Gastrocnemius medialis (tissue), 4 donors: ENCODE measurements around the gene COL27A1. TPM values are rescaled to one million over a fixed set of nuclear protein-coding genes. Genes with fewer than 3 reads are reported as not detected.
"Not testable (repeated sequence)": the region's sequence is repeated elsewhere in the genome, so short reads cannot be mapped to it uniquely, and the experiment has no call there.

Experiments
- ATAC-seq, 2 donors: fragments of 150-250 bp; one replicate each; pipeline ENCODE4 v1.9.1; 2016
- DNase-seq, 2 donors: peaks; one replicate each; pipeline ENCODE4 v3.0.0-alpha.2; 2019
- H3K27ac ChIP-seq, 4 donors: fragments of 200-600 bp; sonication (generic); 1 replicate in 1 of 4; 2 replicates in 3 of 4; pipeline ENCODE4 v1.5.1; 2016 to 2018; ENCODE audit warnings: mild to moderate bottlenecking in 2 of 4, moderate library complexity in 1 of 4
- H3K27me3 ChIP-seq, 3 donors: fragments of 200-600 bp; sonication (generic) in 2 of 3; 1 replicate in 1 of 3; 2 replicates in 2 of 3; pipeline versions ENCODE4 v1.5.1 to v1.6.0; 2016 to 2019; ENCODE audit warnings: mild to moderate bottlenecking in 1 of 3, moderate library complexity in 1 of 3
- H3K36me3 ChIP-seq, 2 donors: fragments of 200-600 bp; sonication (generic) in 1 of 2; one replicate each; pipeline ENCODE4 v1.5.1; 2017 to 2018
- H3K4me1 ChIP-seq, 2 donors: fragments of 200-600 bp; sonication (generic) in 1 of 2; one replicate each; pipeline ENCODE4 v1.5.1; 2016 to 2017; ENCODE audit warnings: mild to moderate bottlenecking in 2 of 2
- H3K4me3 ChIP-seq, 4 donors: fragments of 200-600 bp; sonication (generic) in 3 of 4; 1 replicate in 1 of 4; 2 replicates in 3 of 4; pipeline ENCODE4 v1.5.1; 2016 to 2019; ENCODE audit warnings: mild to moderate bottlenecking in 2 of 4
- H3K9me3 ChIP-seq, 3 donors: fragments of 200-600 bp; sonication (generic) in 2 of 3; 1 replicate in 1 of 3; 2 replicates in 2 of 3; pipeline ENCODE4 v1.5.1; 2016 to 2019
- POLR2A ChIP-seq, 2 donors: fragments of 450-650 bp; IDR thresholded peaks; one replicate each; pipeline ENCODE4 v1.6.1; 2017; ENCODE audit warnings: antibody characterized with exemption in 2 of 2, mild to moderate bottlenecking in 2 of 2, moderate library complexity in 2 of 2
- in situ Hi-C, 4 donors: fragments of 200-750 bp; cut with MboI; loops; one replicate each; pipeline versions ENCODE4 v1.15.0 to v1.8.0; 2017; ENCODE audit warnings: low sequenced_read_pairs in 4 of 4
- intact Hi-C: fragments of 100-400 bp; cut with DNase I; formaldehyde crosslinking; loops from one replicate; pipeline ENCODE4 v1.15.1; 2023; ENCODE audit warnings: low total_unique reads
- total RNA-seq, 4 donors: library from RNA; depleted of rRNA; stranded (reverse); fragments of >200 nt; gene quantifications; one replicate each; pipeline versions ENCODE4 v1.1.0 to v1.2.3, GENCODE V29; 2016
- TF ChIP-seq, protein P1 (sequence below), 5 experiments: fragments of 450-650 bp in 3 of 5; fragments of 200-600 bp in 2 of 5; sonication (generic) in 2 of 5; IDR thresholded peaks in 4 of 5; conservative IDR thresholded peaks in 1 of 5; 1 replicate in 4 of 5; 2 replicates in 1 of 5; pipeline ENCODE4 v1.5.1; 2016 to 2019; ENCODE audit warnings: antibody characterized with exemption in 5 of 5, mild to moderate bottlenecking in 3 of 5, moderate library complexity in 3 of 5

The COL27A1 gene
- total RNA-seq, 4 donors from 2014 or later: 0.42 to 1.4 (median 0.95) TPM

DNA sequence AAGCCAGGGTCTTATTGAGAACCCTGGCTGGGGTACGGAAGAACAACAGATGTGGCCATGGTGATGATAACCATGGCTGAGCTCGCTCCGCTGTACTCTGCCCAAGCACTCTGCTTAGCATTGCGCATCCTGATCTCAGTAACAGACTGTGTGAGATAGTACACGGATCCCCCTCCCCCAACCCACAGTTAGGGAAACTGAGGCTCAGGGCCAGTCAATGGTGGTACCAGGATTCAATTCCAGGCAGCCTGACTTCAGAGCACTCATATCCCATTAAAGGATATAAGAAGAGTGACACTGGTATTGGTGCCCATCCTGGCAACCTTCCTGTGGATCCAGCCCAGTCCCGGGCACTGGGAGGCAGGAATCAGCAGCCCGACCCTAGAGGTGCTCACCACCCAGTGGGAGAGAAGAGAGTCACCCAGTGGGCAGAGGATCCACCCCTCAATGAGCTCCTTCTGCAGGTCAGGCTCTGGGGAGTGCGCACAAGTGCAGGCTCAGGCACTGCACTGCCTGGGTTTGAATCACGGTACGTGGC lies 29.8 kb upstream of the COL27A1 start:
- no peaks in the 10 kb centered on the region for H3K27me3 ChIP-seq
- ATAC-seq (no peak), DNase-seq (no peak)
- H3K4me3 ChIP-seq: no peak overlapping the region
- no peaks in the 10 kb centered on the region for H3K9me3 ChIP-seq
- H3K4me1 ChIP-seq: no peaks in the 10 kb centered on the region
- intact Hi-C loops (no loop called here), in situ Hi-C loops (no loop called here)
- no peak for TF ChIP-seq POLR2A (IDR thresholded peaks at IDR 0.05)
- TF ChIP-seq, protein P1, sequence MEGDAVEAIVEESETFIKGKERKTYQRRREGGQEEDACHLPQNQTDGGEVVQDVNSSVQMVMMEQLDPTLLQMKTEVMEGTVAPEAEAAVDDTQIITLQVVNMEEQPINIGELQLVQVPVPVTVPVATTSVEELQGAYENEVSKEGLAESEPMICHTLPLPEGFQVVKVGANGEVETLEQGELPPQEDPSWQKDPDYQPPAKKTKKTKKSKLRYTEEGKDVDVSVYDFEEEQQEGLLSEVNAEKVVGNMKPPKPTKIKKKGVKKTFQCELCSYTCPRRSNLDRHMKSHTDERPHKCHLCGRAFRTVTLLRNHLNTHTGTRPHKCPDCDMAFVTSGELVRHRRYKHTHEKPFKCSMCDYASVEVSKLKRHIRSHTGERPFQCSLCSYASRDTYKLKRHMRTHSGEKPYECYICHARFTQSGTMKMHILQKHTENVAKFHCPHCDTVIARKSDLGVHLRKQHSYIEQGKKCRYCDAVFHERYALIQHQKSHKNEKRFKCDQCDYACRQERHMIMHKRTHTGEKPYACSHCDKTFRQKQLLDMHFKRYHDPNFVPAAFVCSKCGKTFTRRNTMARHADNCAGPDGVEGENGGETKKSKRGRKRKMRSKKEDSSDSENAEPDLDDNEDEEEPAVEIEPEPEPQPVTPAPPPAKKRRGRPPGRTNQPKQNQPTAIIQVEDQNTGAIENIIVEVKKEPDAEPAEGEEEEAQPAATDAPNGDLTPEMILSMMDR (IDR thresholded peaks at IDR 0.05 in 4 of 5, conservative IDR thresholded peaks at IDR 0.05 in 1 of 5): no peak
- H3K36me3 ChIP-seq: no peaks in the 10 kb centered on the region
- no peak overlapping the region for H3K27ac ChIP-seq

DNA sequence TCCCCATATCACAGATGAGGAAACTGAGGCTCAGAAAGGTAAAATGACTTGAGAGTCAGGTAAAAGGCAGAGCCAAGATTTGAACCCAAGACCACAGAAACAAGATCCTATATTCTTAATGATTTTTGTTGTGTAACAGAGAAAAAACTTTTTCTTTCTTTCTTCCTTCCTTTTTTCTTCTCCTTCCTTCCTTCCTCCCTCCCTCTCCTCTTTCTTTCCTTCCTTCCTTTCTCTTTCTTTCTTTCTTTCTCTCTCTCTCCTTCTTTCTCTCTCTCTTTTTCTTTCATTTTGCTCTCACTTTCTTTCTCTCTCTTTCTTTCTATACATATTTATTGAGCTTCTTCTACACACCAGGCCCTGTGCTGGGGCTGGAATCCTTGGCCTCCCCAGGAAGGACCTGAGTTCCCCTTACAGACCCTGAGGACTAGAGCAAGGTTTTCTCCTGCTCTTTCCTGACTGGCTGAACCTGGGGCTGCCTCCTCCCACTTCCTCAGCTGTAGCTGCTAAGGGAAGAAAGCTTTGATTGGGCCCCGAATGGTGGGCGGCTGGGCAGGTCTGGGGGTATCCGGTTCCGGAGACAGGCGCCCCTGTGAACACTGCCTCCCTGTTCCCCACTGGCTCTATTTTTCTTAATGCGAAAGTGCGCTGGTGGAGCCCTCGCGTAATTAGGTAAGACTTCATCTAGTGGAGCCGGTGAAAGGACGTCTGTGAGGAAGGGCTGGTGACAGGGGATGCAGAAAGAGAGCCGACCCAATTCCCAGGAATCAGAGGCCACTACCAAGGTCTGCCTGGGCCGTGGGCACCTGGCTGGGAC lies 28.9 kb upstream of the COL27A1 start:
- H3K9me3 ChIP-seq: no peaks in the 10 kb centered on the region
- no peak overlapping the region for H3K4me3 ChIP-seq
- intact Hi-C loops: no loop called here
- H3K36me3 ChIP-seq: no peaks in the 10 kb centered on the region
- no peak for TF ChIP-seq POLR2A (IDR thresholded peaks at IDR 0.05)
- TF ChIP-seq, protein P1 (IDR thresholded peaks at IDR 0.05 in 4 of 5, conservative IDR thresholded peaks at IDR 0.05 in 1 of 5): no peak
- H3K4me1 ChIP-seq: no peaks in the 10 kb centered on the region
- no peak for DNase-seq
- no peak overlapping the region for H3K27ac ChIP-seq
- in situ Hi-C loops: no loop called here
- no peaks in the 10 kb centered on the region for H3K27me3 ChIP-seq
- ATAC-seq: no peak

DNA sequence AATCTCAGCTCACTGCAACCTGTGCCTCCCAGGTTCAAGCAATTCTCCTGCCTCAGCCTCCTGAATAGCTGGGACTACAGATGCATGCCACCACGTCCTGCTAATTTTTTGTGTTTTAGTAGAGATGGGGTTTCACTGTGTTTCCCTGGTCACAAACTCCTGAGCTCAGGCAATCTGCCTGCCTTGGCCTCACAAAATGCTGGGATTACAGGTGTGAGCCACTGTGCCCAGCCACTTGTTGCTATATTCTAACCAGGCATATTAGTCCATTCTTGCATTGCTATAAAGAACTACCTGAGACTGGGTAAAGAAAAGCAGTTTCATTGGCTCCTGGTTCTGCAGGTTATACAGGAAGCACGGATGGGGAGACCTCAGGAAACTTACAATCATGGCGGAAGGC lies 26.6 kb upstream of the COL27A1 start:
- H3K27me3 ChIP-seq, ATAC-seq, intact Hi-C loops, DNase-seq, in situ Hi-C loops, H3K4me1 ChIP-seq, H3K27ac ChIP-seq, H3K4me3 ChIP-seq, H3K36me3 ChIP-seq, H3K9me3 ChIP-seq: not testable (repeated sequence)

DNA sequence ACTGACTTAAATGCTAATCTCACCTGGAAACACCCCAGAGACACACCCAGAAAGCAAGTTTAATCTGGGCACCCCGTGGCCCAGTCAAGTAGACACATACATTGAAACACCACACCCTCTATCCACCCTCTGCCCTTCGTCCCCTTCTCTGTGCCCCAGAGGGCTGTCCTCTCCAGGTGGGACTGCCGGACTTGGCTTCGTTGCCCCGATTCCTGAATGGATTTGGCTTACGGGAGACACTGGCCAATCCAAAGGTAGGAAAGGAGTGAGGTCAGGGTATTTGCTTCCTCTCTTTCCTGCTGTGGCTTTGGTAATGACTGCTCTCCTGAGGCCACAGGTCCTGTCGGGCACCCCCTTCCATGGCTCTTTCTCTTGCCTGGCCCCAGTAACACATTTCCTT lies 25.2 kb upstream of the COL27A1 start:
- Histone ChIP-seq H3K36me3 (no peaks in the 10 kb centered on the region), H3K4me1 (no peaks in the 10 kb centered on the region), H3K27me3 (no peaks in the 10 kb centered on the region), H3K9me3 (no peaks in the 10 kb centered on the region), H3K4me3 (no peak overlapping the region), H3K27ac (no peak overlapping the region)
- ATAC-seq (no peak), DNase-seq (no peak)
- intact Hi-C loops (no loop called here), in situ Hi-C loops (no loop called here)
- no peak for TF ChIP-seq POLR2A (IDR thresholded peaks at IDR 0.05)
- TF ChIP-seq, protein P1 (IDR thresholded peaks at IDR 0.05 in 4 of 5, conservative IDR thresholded peaks at IDR 0.05 in 1 of 5): no peak

DNA sequence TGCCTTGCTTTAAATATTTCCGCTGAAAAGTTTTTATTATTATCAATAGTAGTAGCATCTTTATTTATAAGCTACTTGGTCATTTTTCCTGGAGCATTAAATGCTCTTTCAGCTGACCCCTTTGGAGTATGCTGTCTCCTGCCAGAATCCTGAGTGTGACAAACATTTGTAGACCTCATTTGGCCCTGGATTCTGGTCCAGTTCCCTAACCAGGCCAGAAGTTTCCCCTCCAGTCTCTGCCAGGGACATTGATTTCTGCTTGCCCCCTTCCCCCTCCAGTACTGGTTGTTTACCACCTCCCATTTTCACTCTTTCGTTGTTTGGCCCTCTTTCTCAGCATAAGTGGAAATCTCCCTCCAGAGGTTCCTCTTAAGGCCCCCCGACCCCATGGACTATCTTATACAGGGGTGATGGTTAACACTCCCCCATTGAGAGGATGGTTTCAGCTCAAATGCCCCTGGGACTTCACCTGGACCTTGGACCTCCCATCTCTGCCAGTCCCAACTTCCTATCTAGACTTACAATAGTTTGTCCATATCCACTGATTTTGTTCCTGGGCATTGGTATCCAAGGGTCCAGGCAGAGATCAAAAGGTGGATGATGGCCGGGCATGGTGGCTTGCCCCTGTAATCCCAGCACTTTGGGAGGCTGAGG lies 24.6 kb upstream of the COL27A1 start:
- Histone ChIP-seq H3K4me1 (no peaks in the 10 kb centered on the region), H3K4me3 (no peak overlapping the region), H3K27me3 (no peaks in the 10 kb centered on the region), H3K9me3 (no peaks in the 10 kb centered on the region), H3K36me3 (no peaks in the 10 kb centered on the region), H3K27ac (no peak overlapping the region)
- DNase-seq (no peak), ATAC-seq (no peak)
- TF ChIP-seq, protein P1 (IDR thresholded peaks at IDR 0.05 in 4 of 5, conservative IDR thresholded peaks at IDR 0.05 in 1 of 5): no peak
- no peak for TF ChIP-seq POLR2A (IDR thresholded peaks at IDR 0.05)
- in situ Hi-C loops: no loop called here
- intact Hi-C loops: no loop called here
